GM19023 (cell line): ENCODE measurements around the gene IGFN1.

Experiments
- ATAC-seq: cut with Tn5 transposase; IDR thresholded peaks from one replicate; pipeline ENCODE4 v1.9.1; 2021; ENCODE audit warnings: mild to moderate bottlenecking, moderate library complexity; ENCODE audit not compliant: unreplicated experiment

IGFN1 gene

GRCh38 chr1:201184307-201185122, 6.1 kb upstream of the IGFN1 start:
- ATAC-seq = no peak

- ATAC-seq = no peak
Measured at GRCh38 chr1:201185123-201185453, 5.5 kb upstream of the IGFN1 start.

- no peak for ATAC-seq
Measured at GRCh38 chr1:201185527-201186128, 5.0 kb upstream of the IGFN1 start.

- no peak for ATAC-seq
Measured at GRCh38 chr1:201186192-201186591, 4.4 kb upstream of the IGFN1 start.

GRCh38 chr1:201189085-201189484, 1.5 kb upstream of the IGFN1 start:
- ATAC-seq = no peak

GRCh38 chr1:201190005-201190404, 619 bp upstream of the IGFN1 start:
- ATAC-seq = no peak

- no peak for ATAC-seq
Measured at GRCh38 chr1:201191653-201192260, 1.1 kb downstream of the IGFN1 start.

GRCh38 chr1:201192261-201192788, 1.7 kb downstream of the IGFN1 start:
- no peak for ATAC-seq

GRCh38 chr1:201194046-201194445, 3.4 kb downstream of the IGFN1 start:
- ATAC-seq = no peak

- ATAC-seq = no peak
Measured at GRCh38 chr1:201198598-201198997, 8.0 kb downstream of the IGFN1 start.

GRCh38 chr1:201205036-201205435, 14.4 kb downstream of the IGFN1 start:
- ATAC-seq = no peak

- no peak for ATAC-seq
Measured at GRCh38 chr1:201206176-201206575, 15.6 kb downstream of the IGFN1 start.

GRCh38 chr1:201207046-201207445, 16.4 kb downstream of the IGFN1 start:
- no peak for ATAC-seq

GRCh38 chr1:201208236-201208635, 17.6 kb downstream of the IGFN1 start:
- ATAC-seq = no peak

GRCh38 chr1:201212056-201212455, 21.4 kb downstream of the IGFN1 start:
- ATAC-seq = no peak

- ATAC-seq = no peak
Measured at GRCh38 chr1:201212461-201213055, 21.9 kb downstream of the IGFN1 start.

- no peak for ATAC-seq
Measured at GRCh38 chr1:201213106-201213770, 22.6 kb downstream of the IGFN1 start.

- no peak for ATAC-seq
Measured at GRCh38 chr1:201213926-201214325, 23.3 kb downstream of the IGFN1 start.

GRCh38 chr1:201214461-201214860, 23.8 kb downstream of the IGFN1 start:
- ATAC-seq = no peak

- no peak for ATAC-seq
Measured at GRCh38 chr1:201214886-201215285, 24.3 kb downstream of the IGFN1 start.
